ENCODE results near the gene NRP1.
"Not testable (repeated sequence)": the region's sequence is repeated elsewhere in the genome, so short reads cannot be mapped to it uniquely, and the experiment has no call there.

NRP1 gene

GRCh38 chr10:33334153-33334804 lies at the start of gene NRP1:
Gene NRP1, minus strand, starts transcription at chr10:33334667. Its CDS starts 285 bp downstream, at chr10:33334382.
- DNase-seq, result peak; percentile 20

GRCh38 chr10:33384201-33384600 lies 49.7 kb upstream of the NRP1 start:
- DNase-seq, result not testable (repeated sequence)

- no peak for DNase-seq
These were observed 48.6 kb upstream of the NRP1 start for GRCh38 chr10:33382921-33383713.

- DNase-seq, result no peak
These were observed 47.7 kb upstream of the NRP1 start for GRCh38 chr10:33382216-33382600.

GRCh38 chr10:33381451-33382215 lies 47.2 kb upstream of the NRP1 start:
- no peak for DNase-seq

- no peak for DNase-seq
These were observed 43.2 kb upstream of the NRP1 start for GRCh38 chr10:33377658-33378025.

- no peak for DNase-seq
These were observed 42.6 kb upstream of the NRP1 start for GRCh38 chr10:33376976-33377657.

GRCh38 chr10:33376476-33376875 lies 42.0 kb upstream of the NRP1 start:
- DNase-seq, result no peak

- no peak for DNase-seq
These were observed 38.8 kb upstream of the NRP1 start for GRCh38 chr10:33373263-33373662.

- DNase-seq, result no peak
These were observed 36.8 kb upstream of the NRP1 start for GRCh38 chr10:33371234-33371633.

- DNase-seq, result no peak
These were observed 36.0 kb upstream of the NRP1 start for GRCh38 chr10:33370434-33370930.

GRCh38 chr10:33368086-33368485 lies 33.6 kb upstream of the NRP1 start:
- DNase-seq, result no peak

GRCh38 chr10:33365871-33366411 lies 31.5 kb upstream of the NRP1 start:
- DNase-seq, result no peak

GRCh38 chr10:33365301-33365700 lies 30.8 kb upstream of the NRP1 start:
- DNase-seq, result no peak

GRCh38 chr10:33363106-33363505 lies 28.6 kb upstream of the NRP1 start:
- no peak for DNase-seq

GRCh38 chr10:33358016-33358415 lies 23.5 kb upstream of the NRP1 start:
- DNase-seq, result no peak

GRCh38 chr10:33355274-33355673 lies 20.8 kb upstream of the NRP1 start:
- no peak for DNase-seq

- no peak for DNase-seq
These were observed 19.4 kb upstream of the NRP1 start for GRCh38 chr10:33353853-33354252.

- no peak for DNase-seq
These were observed 18.9 kb upstream of the NRP1 start for GRCh38 chr10:33353334-33353733.

- no peak for DNase-seq
These were observed 18.1 kb upstream of the NRP1 start for GRCh38 chr10:33352615-33353014.

- no peak for DNase-seq
These were observed 17.7 kb upstream of the NRP1 start for GRCh38 chr10:33352175-33352574.

GRCh38 chr10:33350041-33350440 lies 15.6 kb upstream of the NRP1 start:
- DNase-seq, result no peak

GRCh38 chr10:33349268-33349667 lies 14.8 kb upstream of the NRP1 start:
- DNase-seq, result no peak
